GM13977 (cell line): Measurements from ENCODE around the gene TUT1.

ENCODE experiments used
- DNase-seq: peaks from one replicate; pipeline ENCODE4 v3.0.0; 2012; ENCODE audit warnings: low spot score
- in situ Hi-C: fragments of 300-500 bp; cut with MboI; formaldehyde crosslinking; loops from one replicate; pipeline ENCODE4 v1.12.0; 2022; ENCODE audit warnings: low sequenced_read_pairs, low pct_unique_long_range_greater_than_20kb, mixed read lengths, inconsistent platforms; ENCODE audit not compliant: unreplicated experiment
- TF ChIP-seq, protein P1 (sequence below): IDR thresholded peaks from 2 replicates; pipeline ENCODE4 v1.5.1; 2012; ENCODE audit warnings: mild to moderate bottlenecking, control low read depth; ENCODE audit not compliant: insufficient read depth; ENCODE audit errors: extremely low read depth, missing control alignments

TUT1 gene

GRCh38 chr11:62603072-62603408 lies 11.7 kb upstream of the TUT1 start:
- no peak for DNase-seq
- in situ Hi-C loops = no loop called here
- TF ChIP-seq, protein P1, sequence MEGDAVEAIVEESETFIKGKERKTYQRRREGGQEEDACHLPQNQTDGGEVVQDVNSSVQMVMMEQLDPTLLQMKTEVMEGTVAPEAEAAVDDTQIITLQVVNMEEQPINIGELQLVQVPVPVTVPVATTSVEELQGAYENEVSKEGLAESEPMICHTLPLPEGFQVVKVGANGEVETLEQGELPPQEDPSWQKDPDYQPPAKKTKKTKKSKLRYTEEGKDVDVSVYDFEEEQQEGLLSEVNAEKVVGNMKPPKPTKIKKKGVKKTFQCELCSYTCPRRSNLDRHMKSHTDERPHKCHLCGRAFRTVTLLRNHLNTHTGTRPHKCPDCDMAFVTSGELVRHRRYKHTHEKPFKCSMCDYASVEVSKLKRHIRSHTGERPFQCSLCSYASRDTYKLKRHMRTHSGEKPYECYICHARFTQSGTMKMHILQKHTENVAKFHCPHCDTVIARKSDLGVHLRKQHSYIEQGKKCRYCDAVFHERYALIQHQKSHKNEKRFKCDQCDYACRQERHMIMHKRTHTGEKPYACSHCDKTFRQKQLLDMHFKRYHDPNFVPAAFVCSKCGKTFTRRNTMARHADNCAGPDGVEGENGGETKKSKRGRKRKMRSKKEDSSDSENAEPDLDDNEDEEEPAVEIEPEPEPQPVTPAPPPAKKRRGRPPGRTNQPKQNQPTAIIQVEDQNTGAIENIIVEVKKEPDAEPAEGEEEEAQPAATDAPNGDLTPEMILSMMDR = no peak

DNA sequence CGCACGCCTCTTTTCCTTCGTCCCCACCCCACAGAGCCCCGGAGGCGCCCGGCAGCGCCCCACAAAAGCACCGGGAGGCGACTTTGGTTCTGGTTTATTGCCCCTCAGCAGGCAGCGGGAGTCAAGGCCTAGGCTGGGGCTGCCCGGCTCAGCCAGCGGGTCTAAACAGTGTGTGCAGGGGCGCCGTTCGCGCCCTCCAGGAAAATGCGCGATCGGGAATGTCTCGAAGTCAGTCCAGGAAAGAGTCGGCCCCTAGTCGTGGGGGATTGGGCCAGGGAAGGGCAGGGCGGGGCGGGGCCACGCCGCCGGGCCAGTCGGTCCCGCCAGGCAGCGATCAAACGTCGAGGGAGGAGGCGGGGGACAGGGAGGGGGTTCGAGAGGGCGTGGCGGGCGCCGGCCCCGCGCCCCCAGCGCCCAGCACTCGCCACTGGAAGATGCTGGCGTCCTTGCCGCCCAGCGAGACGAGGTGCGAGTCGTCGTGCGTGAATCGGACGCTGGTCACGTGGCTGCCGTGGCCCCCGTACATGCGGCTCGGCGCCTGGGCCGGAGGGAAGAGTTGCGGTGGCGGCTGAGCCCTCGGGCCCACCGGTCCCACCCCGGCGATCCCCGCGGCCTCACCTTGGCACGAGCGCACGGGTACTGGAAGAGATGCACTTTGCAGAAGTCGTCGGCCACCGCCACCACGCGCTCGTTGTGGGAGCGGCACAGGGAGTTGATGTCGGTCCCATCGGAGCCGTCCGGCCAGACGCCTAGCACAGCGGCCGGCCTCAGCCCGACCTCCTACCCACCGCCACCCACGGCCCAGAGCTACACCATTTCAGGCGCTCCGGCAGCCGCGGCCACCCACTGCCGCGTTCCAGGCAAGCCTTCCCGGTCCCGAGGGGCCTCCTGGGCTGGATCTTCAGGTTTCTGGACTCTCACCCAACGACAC lies 11.1 kb upstream of the TUT1 start:
- peak; percentile 59 for DNase-seq
- in situ Hi-C loops = no loop called here

GRCh38 chr11:62601372-62602140 lies 10.2 kb upstream of the TUT1 start, which contains the start of gene MTA2:
Gene MTA2, minus strand, starts transcription at chr11:62601865. Its CDS starts 415 bp downstream, at chr11:62601450.
- TF ChIP-seq, protein P1 = peak; percentile 21
- in situ Hi-C loops = no loop called here
- DNase-seq = peak; percentile 99

More for the DNA sequence above, 11.1 kb upstream of the TUT1 start:
- TF ChIP-seq, protein P1 = no peak

GRCh38 chr11:62601122-62601371 lies 9.7 kb upstream of the TUT1 start:
- in situ Hi-C loops = no loop called here
- no peak for DNase-seq
- TF ChIP-seq, protein P1 = no peak

GRCh38 chr11:62600367-62601121 lies 9.2 kb upstream of the TUT1 start:
- in situ Hi-C loops = no loop called here
- TF ChIP-seq, protein P1 = no peak
- peak; percentile 39 for DNase-seq

DNA sequence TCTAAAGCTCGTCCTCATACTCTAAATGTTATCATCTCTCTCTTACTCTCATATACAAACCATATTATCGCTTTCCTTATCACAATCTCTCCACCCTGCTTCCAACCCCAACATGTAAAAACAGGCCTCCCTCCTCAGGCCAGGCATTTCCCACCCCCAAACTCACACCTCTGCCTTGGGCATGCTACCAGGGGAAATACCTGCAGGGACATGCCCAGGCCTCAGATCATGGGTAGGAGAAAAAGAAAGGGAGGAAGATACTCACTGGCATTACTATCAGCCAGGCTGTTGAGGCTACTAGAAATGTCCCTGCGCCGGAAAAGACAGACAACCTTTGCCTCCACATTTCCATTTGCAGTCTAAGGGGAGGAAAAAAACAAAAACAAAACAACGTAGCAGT lies 8.6 kb upstream of the TUT1 start:
- no peak for DNase-seq
- TF ChIP-seq, protein P1 = no peak
- in situ Hi-C loops = no loop called here
